ENCODE measurements around the gene CAPN1. TPM values are rescaled to one million over a fixed set of nuclear protein-coding genes. Genes with fewer than 3 reads are reported as not detected.

CAPN1 gene
- total and polyA plus RNA-seq, 9 of the 15 experiments (the other 6 are each of a cell fraction or from before 2014, with no cell fraction given): 3.5 to 199 (median 61.6) TPM

DNA sequence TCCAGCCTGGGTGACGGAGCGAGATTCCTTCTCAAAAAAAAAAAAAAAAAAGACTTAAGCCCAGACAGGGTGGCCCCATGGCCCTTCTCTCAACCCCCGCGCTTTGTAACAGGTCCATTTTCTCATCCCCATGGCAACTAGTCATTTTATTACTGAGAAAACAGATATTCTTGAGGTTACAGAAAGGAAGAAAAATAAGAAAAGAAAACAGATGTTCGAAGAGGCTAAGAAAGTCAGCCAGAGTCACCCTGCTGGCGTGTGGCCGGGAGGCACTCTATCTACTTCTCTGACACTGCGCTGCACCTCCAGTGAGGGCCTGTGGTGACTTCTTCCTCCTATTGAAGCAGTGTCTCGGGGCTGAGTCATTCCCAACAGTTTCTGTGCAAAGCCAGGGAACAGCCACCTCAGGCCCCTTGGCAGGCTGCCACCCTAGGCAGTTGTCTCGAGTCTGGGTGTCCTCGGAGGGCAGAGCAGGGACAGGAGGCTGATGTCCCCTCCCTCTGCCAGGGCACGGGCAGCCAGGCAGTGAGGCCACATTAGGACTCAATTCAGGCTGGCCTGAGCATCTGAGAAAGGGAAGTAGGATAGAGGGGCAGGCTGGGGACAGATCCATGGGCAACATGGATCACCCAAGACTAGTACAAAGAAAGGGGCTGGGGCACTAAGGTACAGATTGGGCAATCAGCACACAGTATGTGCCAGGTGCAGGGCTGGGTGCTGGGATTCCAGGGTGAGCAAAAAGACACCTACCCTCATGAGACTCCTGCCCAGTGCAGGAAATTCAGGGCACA, 31.0 kb upstream of the CAPN1 start (continued):
- peak; percentile 86 for TF ChIP-seq JUN (IDR thresholded peaks at IDR 0.05; ENCODE audit: borderline replicate concordance, low read depth, low read length)
- no peak for TF ChIP-seq JUN (CRISPR knock-in tag; IDR thresholded peaks at IDR 0.05; ENCODE audit: borderline replicate concordance)
- TF ChIP-seq CHD1 (IDR thresholded peaks at IDR 0.05; ENCODE audit: low read length): no peak
- TF ChIP-seq, protein P1, sequence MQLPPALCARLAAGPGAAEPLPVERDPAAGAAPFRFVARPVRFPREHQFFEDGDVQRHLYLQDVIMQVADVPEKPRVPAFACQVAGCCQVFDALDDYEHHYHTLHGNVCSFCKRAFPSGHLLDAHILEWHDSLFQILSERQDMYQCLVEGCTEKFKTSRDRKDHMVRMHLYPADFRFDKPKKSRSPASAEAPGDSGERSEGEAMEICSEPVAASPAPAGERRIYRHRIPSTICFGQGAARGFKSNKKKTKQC (CRISPR knock-in tag; IDR thresholded peaks at IDR 0.05): no peak
- TF ChIP-seq, protein P2, sequence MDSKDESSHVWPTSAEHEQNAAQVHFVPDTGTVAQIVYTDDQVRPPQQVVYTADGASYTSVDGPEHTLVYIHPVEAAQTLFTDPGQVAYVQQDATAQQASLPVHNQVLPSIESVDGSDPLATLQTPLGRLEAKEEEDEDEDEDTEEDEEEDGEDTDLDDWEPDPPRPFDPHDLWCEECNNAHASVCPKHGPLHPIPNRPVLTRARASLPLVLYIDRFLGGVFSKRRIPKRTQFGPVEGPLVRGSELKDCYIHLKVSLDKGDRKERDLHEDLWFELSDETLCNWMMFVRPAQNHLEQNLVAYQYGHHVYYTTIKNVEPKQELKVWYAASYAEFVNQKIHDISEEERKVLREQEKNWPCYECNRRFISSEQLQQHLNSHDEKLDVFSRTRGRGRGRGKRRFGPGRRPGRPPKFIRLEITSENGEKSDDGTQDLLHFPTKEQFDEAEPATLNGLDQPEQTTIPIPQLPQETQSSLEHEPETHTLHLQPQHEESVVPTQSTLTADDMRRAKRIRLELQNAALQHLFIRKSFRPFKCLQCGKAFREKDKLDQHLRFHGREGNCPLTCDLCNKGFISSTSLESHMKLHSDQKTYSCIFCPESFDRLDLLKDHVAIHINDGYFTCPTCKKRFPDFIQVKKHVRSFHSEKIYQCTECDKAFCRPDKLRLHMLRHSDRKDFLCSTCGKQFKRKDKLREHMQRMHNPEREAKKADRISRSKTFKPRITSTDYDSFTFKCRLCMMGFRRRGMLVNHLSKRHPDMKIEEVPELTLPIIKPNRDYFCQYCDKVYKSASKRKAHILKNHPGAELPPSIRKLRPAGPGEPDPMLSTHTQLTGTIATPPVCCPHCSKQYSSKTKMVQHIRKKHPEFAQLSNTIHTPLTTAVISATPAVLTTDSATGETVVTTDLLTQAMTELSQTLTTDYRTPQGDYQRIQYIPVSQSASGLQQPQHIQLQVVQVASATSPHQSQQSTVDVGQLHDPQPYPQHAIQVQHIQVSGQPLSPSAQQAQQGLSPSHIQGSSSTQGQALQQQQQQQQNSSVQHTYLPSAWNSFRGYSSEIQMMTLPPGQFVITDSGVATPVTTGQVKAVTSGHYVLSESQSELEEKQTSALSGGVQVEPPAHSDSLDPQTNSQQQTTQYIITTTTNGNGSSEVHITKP (IDR thresholded peaks at IDR 0.05; ENCODE audit: partially characterized antibody): peak; percentile 57
- TF ChIP-seq, protein P3, sequence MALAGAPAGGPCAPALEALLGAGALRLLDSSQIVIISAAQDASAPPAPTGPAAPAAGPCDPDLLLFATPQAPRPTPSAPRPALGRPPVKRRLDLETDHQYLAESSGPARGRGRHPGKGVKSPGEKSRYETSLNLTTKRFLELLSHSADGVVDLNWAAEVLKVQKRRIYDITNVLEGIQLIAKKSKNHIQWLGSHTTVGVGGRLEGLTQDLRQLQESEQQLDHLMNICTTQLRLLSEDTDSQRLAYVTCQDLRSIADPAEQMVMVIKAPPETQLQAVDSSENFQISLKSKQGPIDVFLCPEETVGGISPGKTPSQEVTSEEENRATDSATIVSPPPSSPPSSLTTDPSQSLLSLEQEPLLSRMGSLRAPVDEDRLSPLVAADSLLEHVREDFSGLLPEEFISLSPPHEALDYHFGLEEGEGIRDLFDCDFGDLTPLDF (CRISPR knock-in tag; IDR thresholded peaks at IDR 0.05): no peak
- no peak for TF ChIP-seq RBM17 (IDR thresholded peaks at IDR 0.05; ENCODE audit: borderline replicate concordance, low read depth, low read length)
- TF ChIP-seq IFI16 (CRISPR knock-in tag; IDR thresholded peaks at IDR 0.05): no peak
- TF ChIP-seq, protein P4, sequence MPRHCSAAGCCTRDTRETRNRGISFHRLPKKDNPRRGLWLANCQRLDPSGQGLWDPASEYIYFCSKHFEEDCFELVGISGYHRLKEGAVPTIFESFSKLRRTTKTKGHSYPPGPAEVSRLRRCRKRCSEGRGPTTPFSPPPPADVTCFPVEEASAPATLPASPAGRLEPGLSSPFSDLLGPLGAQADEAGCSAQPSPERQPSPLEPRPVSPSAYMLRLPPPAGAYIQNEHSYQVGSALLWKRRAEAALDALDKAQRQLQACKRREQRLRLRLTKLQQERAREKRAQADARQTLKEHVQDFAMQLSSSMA (CRISPR knock-in tag; IDR thresholded peaks at IDR 0.05): no peak
- TF ChIP-seq, protein P5, sequence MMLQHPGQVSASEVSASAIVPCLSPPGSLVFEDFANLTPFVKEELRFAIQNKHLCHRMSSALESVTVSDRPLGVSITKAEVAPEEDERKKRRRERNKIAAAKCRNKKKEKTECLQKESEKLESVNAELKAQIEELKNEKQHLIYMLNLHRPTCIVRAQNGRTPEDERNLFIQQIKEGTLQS (IDR thresholded peaks at IDR 0.05): peak; percentile 82
- TF ChIP-seq, protein P5 (CRISPR knock-in tag; conservative IDR thresholded peaks at IDR 0.05): no peak
- TF ChIP-seq, protein P6, sequence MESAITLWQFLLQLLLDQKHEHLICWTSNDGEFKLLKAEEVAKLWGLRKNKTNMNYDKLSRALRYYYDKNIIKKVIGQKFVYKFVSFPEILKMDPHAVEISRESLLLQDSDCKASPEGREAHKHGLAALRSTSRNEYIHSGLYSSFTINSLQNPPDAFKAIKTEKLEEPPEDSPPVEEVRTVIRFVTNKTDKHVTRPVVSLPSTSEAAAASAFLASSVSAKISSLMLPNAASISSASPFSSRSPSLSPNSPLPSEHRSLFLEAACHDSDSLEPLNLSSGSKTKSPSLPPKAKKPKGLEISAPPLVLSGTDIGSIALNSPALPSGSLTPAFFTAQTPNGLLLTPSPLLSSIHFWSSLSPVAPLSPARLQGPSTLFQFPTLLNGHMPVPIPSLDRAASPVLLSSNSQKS (CRISPR knock-in tag; IDR thresholded peaks at IDR 0.05): no peak
- no peak for TF ChIP-seq EZH2 (IDR thresholded peaks at IDR 0.05; ENCODE audit: borderline replicate concordance, low read depth, low read length)
- peak in 1 of 2 experiments; percentile 19; a peak in 1 of 4 replicates for TF ChIP-seq RCOR1 (IDR thresholded peaks at IDR 0.05; ENCODE audit: borderline replicate concordance in 1 of 2, low read depth in 2 of 2, low read length in 2 of 2)
- TF ChIP-seq ZNF76 (CRISPR knock-in tag; IDR thresholded peaks at IDR 0.05; ENCODE audit: borderline replicate concordance): no peak
- TF ChIP-seq E2F3 (CRISPR knock-in tag; IDR thresholded peaks at IDR 0.05): no peak
- TF ChIP-seq ZNF77 (CRISPR knock-in tag; IDR thresholded peaks at IDR 0.05): no peak
- no peak for TF ChIP-seq ZNF274 (IDR thresholded peaks at IDR 0.05; ENCODE audit: borderline replicate concordance, low read depth, low read length)
- no peak for TF ChIP-seq TFAM (CRISPR knock-in tag; conservative IDR thresholded peaks at IDR 0.05)

Data from K562 (cell line).